ENCODE data around the gene GRWD1. TPM values are rescaled to one million over a fixed set of nuclear protein-coding genes. Genes with fewer than 3 reads are reported as not detected.
A peak's percentile ranks its signal among the peaks of the same experiment; 100 is the strongest.

GRWD1 gene
- total and polyA plus RNA-seq, 7 donors, result 24.2 to 53.7 (median 42.0) TPM

- Histone ChIP-seq H3K27me3 (ENCODE audit: insufficient read depth in 3 of 3, low read length in 2 of 3) (no peaks in the 10 kb centered on the region), H3K4me3 (no peak overlapping the region), H3K4me1 (peaks cover under 1% of the 10 kb centered on the region), H3K9me3 (no peaks in the 10 kb centered on the region), H3K27ac (no peak overlapping the region), H3K36me3 (ENCODE audit: insufficient read depth in 1 of 2, low read depth in 1 of 2) (peaks cover 0 to 85% of the 10 kb centered on the region in 2 donors)
- no peak for TF ChIP-seq CTCF (IDR thresholded peaks at IDR 0.05)
- 78 to 85% (median 80%) methylated on average over 17 of the region's 17 CpGs for WGBS, 3 donors
- DNase-seq (no peak), ATAC-seq (no peak)
- intact Hi-C loops (cut with DNase I), result no loop called here
Measured at GRCh38 chr19:48475369-48476068, 29.7 kb downstream of the GRWD1 start.

- no peak overlapping the region for H3K27ac ChIP-seq
- no peaks in the 10 kb centered on the region for H3K27me3 ChIP-seq (ENCODE audit: insufficient read depth in 3 of 3, low read length in 2 of 3)
- peaks cover 5% of the 10 kb centered on the region for H3K4me1 ChIP-seq
- TF ChIP-seq CTCF (IDR thresholded peaks at IDR 0.05), result no peak
- H3K36me3 ChIP-seq (ENCODE audit: insufficient read depth in 1 of 2, low read depth in 1 of 2), result peaks cover 0 to 79% of the 10 kb centered on the region in 2 donors
- ATAC-seq, result no peak
- WGBS, 3 donors, result 85 to 94% (median 92%) methylated on average over 9 of the region's 9 CpGs
- intact Hi-C loops (cut with DNase I), result no loop called here
- H3K4me3 ChIP-seq, result no peak overlapping the region
- H3K9me3 ChIP-seq, result no peaks in the 10 kb centered on the region
- DNase-seq, result no peak
Measured at GRCh38 chr19:48476176-48476575, 30.4 kb downstream of the GRWD1 start.

- ATAC-seq, result no peak
- no peak overlapping the region for H3K27ac ChIP-seq
- no peak overlapping the region for H3K4me3 ChIP-seq
- peaks cover 15% of the 10 kb centered on the region for H3K4me1 ChIP-seq
- no peak for TF ChIP-seq CTCF (IDR thresholded peaks at IDR 0.05)
- H3K27me3 ChIP-seq (ENCODE audit: insufficient read depth in 3 of 3, low read length in 2 of 3), result no peaks in the 10 kb centered on the region
- no peaks in the 10 kb centered on the region for H3K9me3 ChIP-seq
- 75 to 77% (median 76%) methylated on average over 9 to 10 of the region's 10 CpGs for WGBS, 3 donors
- peaks cover 0 to 69% of the 10 kb centered on the region in 2 donors for H3K36me3 ChIP-seq (ENCODE audit: insufficient read depth in 1 of 2, low read depth in 1 of 2)
- DNase-seq, result no peak
- intact Hi-C loops (cut with DNase I), result no loop called here
Measured at GRCh38 chr19:48477067-48477685, 31.4 kb downstream of the GRWD1 start.

GRCh38 chr19:48477698-48478338 lies 32.0 kb downstream of the GRWD1 start:
- no peak for ATAC-seq
- no peak overlapping the region for H3K4me3 ChIP-seq
- no peaks in the 10 kb centered on the region for H3K9me3 ChIP-seq
- H3K27me3 ChIP-seq (ENCODE audit: insufficient read depth in 3 of 3, low read length in 2 of 3), result no peaks in the 10 kb centered on the region
- intact Hi-C loops (cut with DNase I), result no loop called here
- DNase-seq, result peak in 1 of 2 donors; percentile 34
- H3K27ac ChIP-seq, result no peak overlapping the region
- 75 to 83% (median 81%) methylated on average over 18 to 22 of the region's 22 CpGs for WGBS, 3 donors
- peaks cover 19% of the 10 kb centered on the region for H3K4me1 ChIP-seq
- no peak for TF ChIP-seq CTCF (IDR thresholded peaks at IDR 0.05)
- peaks cover 0 to 62% of the 10 kb centered on the region in 2 donors for H3K36me3 ChIP-seq (ENCODE audit: insufficient read depth in 1 of 2, low read depth in 1 of 2)
